ENCODE results near the gene RAP1GDS1.

DNA sequence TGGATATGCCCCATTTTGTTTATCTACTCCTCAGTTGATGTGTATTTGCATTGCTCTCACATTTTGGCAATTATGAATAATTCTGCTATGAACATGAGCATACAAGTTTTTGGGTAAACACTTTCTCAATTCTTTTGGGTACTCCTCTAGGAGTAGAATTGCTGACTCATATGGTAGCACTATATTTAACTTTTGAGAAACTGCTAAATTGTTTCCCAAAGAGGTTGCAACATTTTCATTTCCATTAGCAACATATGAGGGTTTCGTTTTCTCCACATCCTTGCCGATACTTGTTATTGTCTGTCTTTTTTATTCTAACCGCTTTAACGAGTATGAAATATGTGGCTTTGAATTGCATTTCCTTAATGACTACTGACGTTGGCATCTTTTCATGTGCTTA is 211.9 kb downstream of the RAP1GDS1 start:
- TF ChIP-seq, protein P1, sequence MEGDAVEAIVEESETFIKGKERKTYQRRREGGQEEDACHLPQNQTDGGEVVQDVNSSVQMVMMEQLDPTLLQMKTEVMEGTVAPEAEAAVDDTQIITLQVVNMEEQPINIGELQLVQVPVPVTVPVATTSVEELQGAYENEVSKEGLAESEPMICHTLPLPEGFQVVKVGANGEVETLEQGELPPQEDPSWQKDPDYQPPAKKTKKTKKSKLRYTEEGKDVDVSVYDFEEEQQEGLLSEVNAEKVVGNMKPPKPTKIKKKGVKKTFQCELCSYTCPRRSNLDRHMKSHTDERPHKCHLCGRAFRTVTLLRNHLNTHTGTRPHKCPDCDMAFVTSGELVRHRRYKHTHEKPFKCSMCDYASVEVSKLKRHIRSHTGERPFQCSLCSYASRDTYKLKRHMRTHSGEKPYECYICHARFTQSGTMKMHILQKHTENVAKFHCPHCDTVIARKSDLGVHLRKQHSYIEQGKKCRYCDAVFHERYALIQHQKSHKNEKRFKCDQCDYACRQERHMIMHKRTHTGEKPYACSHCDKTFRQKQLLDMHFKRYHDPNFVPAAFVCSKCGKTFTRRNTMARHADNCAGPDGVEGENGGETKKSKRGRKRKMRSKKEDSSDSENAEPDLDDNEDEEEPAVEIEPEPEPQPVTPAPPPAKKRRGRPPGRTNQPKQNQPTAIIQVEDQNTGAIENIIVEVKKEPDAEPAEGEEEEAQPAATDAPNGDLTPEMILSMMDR (conservative IDR thresholded peaks at IDR 0.05) = no peak
- TF ChIP-seq EZH2 (IDR thresholded peaks at IDR 0.05; ENCODE audit: low read depth) = no peak

Measured in PC-9 (cell line).